ENCODE data around the gene TMEM86A. TPM values are rescaled to one million over a fixed set of nuclear protein-coding genes. Genes with fewer than 3 reads are reported as not detected.

TMEM86A gene
- total and polyA plus RNA-seq, 2 donors (not counting 3 experiments of a cell fraction or from before 2014, with no cell fraction given) = 2.1 to 2.6 TPM

GRCh38 chr11:18696638-18697225 lies 1.8 kb upstream of the TMEM86A start:
- DNase-seq (ENCODE audit: low read depth, low spot score) (no peak), FAIRE-seq (no peak)

GRCh38 chr11:18697576-18697975 lies 1.0 kb upstream of the TMEM86A start:
- ChIA-PET POLR2A (no interaction called here), CTCF (interaction anchor here (1.4 to 2.1 kb wide), 2 partner anchors 24 to 45 kb away, joined by 3 to 9 read pairs; no protein-coding TSS in a partner anchor)
- no peak for DNase-seq (ENCODE audit: low read depth, low spot score)
- H3K9ac ChIP-seq (replicated peaks; ENCODE audit: extremely low read depth, insufficient read depth, low read length) = no peak overlapping the region
- H3K79me2 ChIP-seq (ENCODE audit: control insufficient read depth, insufficient read depth, low read length) = no peaks in the 10 kb centered on the region
- no peak for TF ChIP-seq POLR2A (IDR thresholded peaks at IDR 0.05; ENCODE audit: low read depth, low read length)
- TF ChIP-seq EZH2 (IDR thresholded peaks at IDR 0.05; ENCODE audit: borderline replicate concordance, low read depth, low read length, severe bottlenecking) = no peak
- H3K27me3 ChIP-seq (ENCODE audit: control insufficient read depth in 2 of 2, insufficient read depth in 2 of 2, low read length in 2 of 2) = no peaks in the 10 kb centered on the region
- intact Hi-C loops (cut with micrococcal nuclease) = no loop called here
- H3K36me3 ChIP-seq (ENCODE audit: control insufficient read depth in 2 of 2, extremely low read depth in 1 of 2, insufficient read depth in 2 of 2, low read length in 2 of 2) = peaks cover 0 to 2% of the 10 kb centered on the region in 2 experiments
- H3K9me1 ChIP-seq (replicated peaks; ENCODE audit: control insufficient read depth, extremely low read depth, insufficient read depth, low read length) = no peaks in the 10 kb centered on the region
- H2AFZ ChIP-seq (ENCODE audit: low read depth, low read length) = no peak overlapping the region
- H3K4me2 ChIP-seq (ENCODE audit: insufficient read depth, low read length) = no peak overlapping the region
- peaks cover 11% of the 10 kb centered on the region for H3K4me1 ChIP-seq (ENCODE audit: control insufficient read depth, extremely low read depth, insufficient read depth, low read length)
- H4K20me1 ChIP-seq (replicated peaks; ENCODE audit: control insufficient read depth, extremely low read depth, insufficient read depth, low read length) = no peaks in the 10 kb centered on the region
- H3K9me3 ChIP-seq (replicated peaks; ENCODE audit: control insufficient read depth, insufficient read depth, low read length) = no peaks in the 10 kb centered on the region
- H3K27ac ChIP-seq (ENCODE audit: insufficient read depth, low read depth, low read length) = no peak overlapping the region
- dilution Hi-C loops (cut with MboI; ENCODE audit: extremely low pct_ligation_motif_present, low sequenced_read_pairs) = no loop called here
- no peak overlapping the region for H3K4me3 ChIP-seq (replicated peaks in 1 of 3; ENCODE audit: insufficient read depth in 1 of 3, low read depth in 1 of 3, low read length in 3 of 3)
- BruUV-seq (replicated peaks) = no TSS peak
- FAIRE-seq = peak; percentile 52

More at GRCh38 chr11:18696638-18697225, 1.8 kb upstream of the TMEM86A start:
- Histone ChIP-seq H4K20me1 (replicated peaks; ENCODE audit: control insufficient read depth, extremely low read depth, insufficient read depth, low read length) (no peaks in the 10 kb centered on the region), H3K9ac (replicated peaks; ENCODE audit: extremely low read depth, insufficient read depth, low read length) (no peak overlapping the region), H3K27ac (ENCODE audit: insufficient read depth, low read depth, low read length) (no peak overlapping the region), H3K9me1 (replicated peaks; ENCODE audit: control insufficient read depth, extremely low read depth, insufficient read depth, low read length) (no peaks in the 10 kb centered on the region), H3K4me3 (replicated peaks in 1 of 3; ENCODE audit: insufficient read depth in 1 of 3, low read depth in 1 of 3, low read length in 3 of 3) (no peak overlapping the region), H2AFZ (ENCODE audit: low read depth, low read length) (no peak overlapping the region), H3K36me3 (ENCODE audit: control insufficient read depth in 2 of 2, extremely low read depth in 1 of 2, insufficient read depth in 2 of 2, low read length in 2 of 2) (peaks cover 0 to 2% of the 10 kb centered on the region in 2 experiments), H3K4me2 (ENCODE audit: insufficient read depth, low read length) (no peak overlapping the region), H3K4me1 (ENCODE audit: control insufficient read depth, extremely low read depth, insufficient read depth, low read length) (peaks cover 11% of the 10 kb centered on the region), H3K9me3 (replicated peaks; ENCODE audit: control insufficient read depth, insufficient read depth, low read length) (no peaks in the 10 kb centered on the region), H3K79me2 (ENCODE audit: control insufficient read depth, insufficient read depth, low read length) (no peaks in the 10 kb centered on the region), H3K27me3 (ENCODE audit: control insufficient read depth in 2 of 2, insufficient read depth in 2 of 2, low read length in 2 of 2) (no peaks in the 10 kb centered on the region)
- BruUV-seq (replicated peaks) = no TSS peak
- dilution Hi-C loops (cut with MboI; ENCODE audit: extremely low pct_ligation_motif_present, low sequenced_read_pairs) (no loop called here), intact Hi-C loops (cut with micrococcal nuclease) (no loop called here)
- ChIA-PET CTCF (interaction anchor here (1.6 to 2.1 kb wide), 2 partner anchors 25 kb away, joined by 7 to 9 read pairs; no protein-coding TSS in a partner anchor), POLR2A (no interaction called here)
- TF ChIP-seq GATA2 (IDR thresholded peaks at IDR 0.05; ENCODE audit: insufficient read depth, insufficient read length, low read depth, low read length) (no peak), FOS (IDR thresholded peaks at IDR 0.05; ENCODE audit: borderline replicate concordance, insufficient read depth, low read length) (peak; percentile 56)

Data from endothelial cell of umbilical vein (primary cell).